RWPE1 (cell line): ENCODE measurements around the gene MRPS6.
A peak's percentile ranks its signal among the peaks of the same experiment; 100 is the strongest.

Source experiments
- CTCF ChIA-PET: fragments of 350-600 bp; sonication (Branson Sonifier 250); formaldehyde crosslinking; extraction: SDS; loops from one replicate; lab custom pipeline; 2021; lab: Yijun Ruan, JAX
- POLR2A ChIA-PET: fragments of 400-600 bp; formaldehyde crosslinking; extraction: SDS; loops from one replicate; lab custom pipeline; 2020; ENCODE audit warnings: antibody characterized with exemption; ENCODE audit not compliant: low non-redundant PET; lab: Yijun Ruan, JAX
- DNase-seq: peaks from one replicate; pipeline ENCODE4 v3.0.0; 2012; ENCODE audit warnings: low spot score
- H3K27ac ChIP-seq: fragments of 450-650 bp; 2 replicates; pipeline ENCODE4 v1.5.1; 2017
- TF ChIP-seq, protein P1 (sequence below): fragments of 450-650 bp; conservative IDR thresholded peaks from 2 replicates; pipeline ENCODE4 v1.5.1; 2017; ENCODE audit warnings: low read depth, mild to moderate bottlenecking

Gene MRPS6

GRCh38 chr21:34091607-34092006 lies 18.2 kb downstream of the MRPS6 start:
- DNase-seq: no peak
- POLR2A ChIA-PET: no interaction called here
- no peak overlapping the region for H3K27ac ChIP-seq
- TF ChIP-seq, protein P1, sequence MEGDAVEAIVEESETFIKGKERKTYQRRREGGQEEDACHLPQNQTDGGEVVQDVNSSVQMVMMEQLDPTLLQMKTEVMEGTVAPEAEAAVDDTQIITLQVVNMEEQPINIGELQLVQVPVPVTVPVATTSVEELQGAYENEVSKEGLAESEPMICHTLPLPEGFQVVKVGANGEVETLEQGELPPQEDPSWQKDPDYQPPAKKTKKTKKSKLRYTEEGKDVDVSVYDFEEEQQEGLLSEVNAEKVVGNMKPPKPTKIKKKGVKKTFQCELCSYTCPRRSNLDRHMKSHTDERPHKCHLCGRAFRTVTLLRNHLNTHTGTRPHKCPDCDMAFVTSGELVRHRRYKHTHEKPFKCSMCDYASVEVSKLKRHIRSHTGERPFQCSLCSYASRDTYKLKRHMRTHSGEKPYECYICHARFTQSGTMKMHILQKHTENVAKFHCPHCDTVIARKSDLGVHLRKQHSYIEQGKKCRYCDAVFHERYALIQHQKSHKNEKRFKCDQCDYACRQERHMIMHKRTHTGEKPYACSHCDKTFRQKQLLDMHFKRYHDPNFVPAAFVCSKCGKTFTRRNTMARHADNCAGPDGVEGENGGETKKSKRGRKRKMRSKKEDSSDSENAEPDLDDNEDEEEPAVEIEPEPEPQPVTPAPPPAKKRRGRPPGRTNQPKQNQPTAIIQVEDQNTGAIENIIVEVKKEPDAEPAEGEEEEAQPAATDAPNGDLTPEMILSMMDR: 0 out of 2 replicates have a peak, but pooled peaks have one; percentile 14
- CTCF ChIA-PET: interaction anchor here (0.5 to 1.5 kb wide), 8 partner anchors 10 to 1811 kb away, joined by 3 to 8 read pairs (median 4); no protein-coding TSS in a partner anchor

GRCh38 chr21:34092262-34092921 lies 19.0 kb downstream of the MRPS6 start:
- ChIA-PET CTCF (interaction anchor here (0.5 to 1.5 kb wide), 7 partner anchors 10 to 1810 kb away, joined by 3 to 7 read pairs (median 3); no protein-coding TSS in a partner anchor), POLR2A (no interaction called here)
- TF ChIP-seq, protein P1: no peak
- DNase-seq: no peak
- no peak overlapping the region for H3K27ac ChIP-seq

DNA sequence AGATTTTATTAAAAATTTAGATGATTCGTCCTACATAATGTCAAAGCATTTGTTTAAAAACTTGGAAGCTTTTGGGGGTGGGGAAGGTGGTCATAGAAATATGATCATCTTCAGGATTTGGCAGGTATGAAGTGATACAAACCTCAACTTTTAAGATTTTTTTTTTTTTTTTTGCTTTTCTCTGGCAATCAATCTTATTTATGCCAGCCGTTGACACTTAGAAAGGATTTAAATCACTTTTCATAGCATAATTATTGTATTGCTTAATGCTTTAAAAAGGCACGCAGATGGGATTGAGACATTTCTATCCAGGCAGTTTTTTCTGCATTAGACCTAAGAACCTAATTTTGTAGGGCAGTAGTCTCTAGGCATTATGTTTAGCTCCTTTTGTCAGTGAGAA lies 19.7 kb downstream of the MRPS6 start:
- ChIA-PET CTCF (interaction anchor here (0.6 to 1.5 kb wide), 4 partner anchors 19 to 141 kb away, joined by 3 to 7 read pairs (median 4); no protein-coding TSS in a partner anchor), POLR2A (no interaction called here)
- TF ChIP-seq, protein P1: no peak
- no peak overlapping the region for H3K27ac ChIP-seq
- DNase-seq: no peak

GRCh38 chr21:34094949-34095348 lies 21.6 kb downstream of the MRPS6 start:
- TF ChIP-seq, protein P1: no peak
- ChIA-PET CTCF (interaction anchor here (0.6 to 0.8 kb wide), 2 partner anchors 72 to 171 kb away, joined by 3 to 5 read pairs; no protein-coding TSS in a partner anchor), POLR2A (no interaction called here)
- DNase-seq: no peak
- H3K27ac ChIP-seq: no peak overlapping the region

DNA sequence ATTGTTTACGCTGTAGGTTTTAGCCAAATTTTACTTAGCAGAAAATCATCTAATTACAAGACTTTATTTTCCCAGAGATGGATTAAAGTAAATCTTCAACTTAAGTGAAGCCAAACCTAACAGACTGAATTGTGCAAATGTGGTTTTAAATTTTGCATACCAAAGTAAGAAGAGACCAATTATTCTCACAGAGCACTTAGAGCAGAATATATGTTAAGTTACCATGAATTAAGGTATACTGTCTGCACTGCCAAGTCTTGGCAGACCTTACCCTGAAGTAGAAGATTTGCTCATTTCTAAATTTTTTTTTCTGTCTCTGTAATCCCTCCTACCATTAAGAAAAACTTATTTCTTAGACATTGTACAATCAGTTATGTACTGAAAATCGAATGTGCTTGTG lies 24.1 kb downstream of the MRPS6 start:
- ChIA-PET CTCF (no interaction called here), POLR2A (no interaction called here)
- no peak overlapping the region for H3K27ac ChIP-seq
- DNase-seq: no peak
- TF ChIP-seq, protein P1: no peak

DNA sequence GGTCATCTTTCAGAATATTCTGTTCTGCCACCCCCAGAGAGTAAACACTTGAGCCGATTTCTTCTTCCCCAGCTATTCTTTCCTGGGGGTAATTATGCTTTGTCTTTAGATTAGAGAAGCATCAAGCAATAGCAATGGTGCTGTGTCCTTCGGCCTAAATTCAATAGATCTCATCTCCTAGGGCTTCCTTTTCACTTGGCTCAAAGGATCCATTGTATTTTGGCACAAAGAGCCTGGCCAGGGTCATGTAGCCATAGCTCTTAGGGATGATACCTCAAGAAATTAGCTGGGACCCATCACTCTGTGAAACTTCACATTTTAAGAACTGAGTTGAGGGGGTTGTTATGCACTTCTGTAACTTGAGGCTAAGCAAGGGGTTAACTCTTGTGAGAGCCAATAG lies 27.0 kb downstream of the MRPS6 start:
- no peak overlapping the region for H3K27ac ChIP-seq
- TF ChIP-seq, protein P1: no peak
- POLR2A ChIA-PET: no interaction called here
- CTCF ChIA-PET: no interaction called here
- DNase-seq: no peak
